HepG2 (cell line): Measurements from ENCODE around the gene CDRT4. TPM values are rescaled to one million over a fixed set of nuclear protein-coding genes. Genes with fewer than 3 reads are reported as not detected.

ENCODE experiments used
- CEBPG ChIP-seq: IDR thresholded peaks from 2 replicates; pipeline ENCODE4 v1.6.1; 2016
- FOXK2 ChIP-seq: fragments of 450-650 bp; IDR thresholded peaks from 2 replicates; pipeline ENCODE4 v1.6.1; 2016
- HDAC2 ChIP-seq: sonication (generic); formaldehyde crosslinking; IDR thresholded peaks from 2 replicates; pipeline ENCODE4 v1.4.0; 2020; ENCODE audit warnings: missing genetic modification reagents
- HOXA9 ChIP-seq: sonication (generic); formaldehyde crosslinking; IDR thresholded peaks from 2 replicates; pipeline ENCODE4 v1.8.1; 2022; ENCODE audit warnings: missing genetic modification reagents, mild to moderate bottlenecking, moderate library complexity, borderline replicate concordance
- KDM6A ChIP-seq: IDR thresholded peaks from 2 replicates; pipeline ENCODE4 v1.6.1; 2016; ENCODE audit warnings: low read depth
- KMT2A ChIP-seq: sonication (generic); formaldehyde crosslinking; IDR thresholded peaks from 2 replicates; pipeline ENCODE4 v1.4.0; 2020; ENCODE audit warnings: missing genetic modification reagents
- MATR3 ChIP-seq: sonication (generic); formaldehyde crosslinking; IDR thresholded peaks from 2 replicates; pipeline ENCODE4 v1.4.0; 2020; ENCODE audit warnings: missing genetic modification reagents
- NFE2 ChIP-seq: sonication (generic); formaldehyde crosslinking; IDR thresholded peaks from 2 replicates; pipeline ENCODE4 v1.4.0; 2020; ENCODE audit warnings: missing genetic modification reagents
- NFIC ChIP-seq: IDR thresholded peaks from 2 replicates; pipeline ENCODE4 v1.6.1; 2012; ENCODE audit warnings: mild to moderate bottlenecking, low read length, inconsistent platforms
- NR2F2 ChIP-seq: IDR thresholded peaks from 2 replicates; pipeline ENCODE4 v1.6.1; 2012; ENCODE audit warnings: low read depth, inconsistent platforms, borderline replicate concordance
- PCBP2 ChIP-seq: fragments of 200-400 bp; formaldehyde crosslinking; optimal IDR thresholded peaks from 2 replicates; pipeline ENCODE3; 2018; ENCODE audit warnings: low read length, low read depth; ENCODE audit not compliant: poor library complexity, severe bottlenecking
- RAD51 ChIP-seq: fragments of 450-650 bp; IDR thresholded peaks from 2 replicates; pipeline ENCODE4 v1.6.1; 2016; ENCODE audit warnings: borderline replicate concordance
- RBFOX2 ChIP-seq: fragments of 200-400 bp; formaldehyde crosslinking; IDR thresholded peaks from 2 replicates; pipeline ENCODE4 v1.6.1; 2017; ENCODE audit warnings: low read depth, mild to moderate bottlenecking, low read length
- TCF7 ChIP-seq: sonication (generic); IDR thresholded peaks from 2 replicates; pipeline ENCODE4 v1.6.1; 2016; ENCODE audit warnings: antibody characterized with exemption, low read depth
- XRCC5 ChIP-seq: fragments of 200-400 bp; formaldehyde crosslinking; optimal IDR thresholded peaks from 2 replicates; pipeline ENCODE3; 2017; ENCODE audit warnings: mild to moderate bottlenecking, low read length
- ZFP90 ChIP-seq: sonication (generic); formaldehyde crosslinking; IDR thresholded peaks from 2 replicates; pipeline ENCODE4 v1.8.0; 2022; ENCODE audit warnings: missing genetic modification reagents, mild to moderate bottlenecking, inconsistent platforms, borderline replicate concordance
- ZNF350 ChIP-seq: sonication (generic); formaldehyde crosslinking; IDR thresholded peaks from 2 replicates; pipeline ENCODE4 v1.4.0; 2020; ENCODE audit warnings: mild to moderate bottlenecking, low read depth, missing genetic modification reagents, borderline replicate concordance
- ZNF557 ChIP-seq: sonication (generic); formaldehyde crosslinking; IDR thresholded peaks from 2 replicates; pipeline ENCODE4 v1.4.0; 2020; ENCODE audit warnings: missing genetic modification reagents
- ZNF768 ChIP-seq: sonication (generic); formaldehyde crosslinking; IDR thresholded peaks from 2 replicates; pipeline ENCODE4 v1.4.0; 2020; ENCODE audit warnings: missing genetic modification reagents
- ZNF772 ChIP-seq: sonication (generic); formaldehyde crosslinking; IDR thresholded peaks from 2 replicates; pipeline ENCODE4 v1.5.0; 2020; ENCODE audit warnings: mild to moderate bottlenecking, missing genetic modification reagents
- polyA plus RNA-seq, 8 experiments: library from polyadenylated mRNA; depleted of rRNA in 3 of 8; stranded (reverse) in 7 of 8; unstranded in 1 of 8; fragments of >200 nt; fragmentation: Illumina TruSeq in 4 of 8; extraction: Trizol in 4 of 8; gene quantifications; 2 replicates each; pipeline versions ENCODE4 v1.2.1 to v1.2.3, GENCODE V29; 2011 to 2016; ENCODE audit warnings: low read depth in 4 of 8, missing spikeins in 1 of 8, mixed read lengths in 1 of 8; ENCODE audit not compliant: insufficient read depth in 1 of 8
- total RNA-seq, 5 experiments: library from RNA; depleted of rRNA; stranded (reverse); fragments of >200 nt; fragmentation: Illumina TruSeq; extraction: Trizol; gene quantifications; 2 replicates each; pipeline ENCODE4 v1.2.3, GENCODE V29; 2016; ENCODE audit warnings: low read depth in 1 of 5
- TF ChIP-seq, protein P1 (sequence below): sonication (generic); formaldehyde crosslinking; IDR thresholded peaks from 2 replicates; pipeline ENCODE4 v1.8.1; 2022; ENCODE audit warnings: mild to moderate bottlenecking, missing genetic modification reagents
- TF ChIP-seq, protein P2 (sequence below): sonication (generic); formaldehyde crosslinking; IDR thresholded peaks from 2 replicates; pipeline ENCODE4 v1.4.0; 2020; ENCODE audit warnings: missing genetic modification reagents
- TF ChIP-seq, protein P3 (sequence below): sonication (generic); formaldehyde crosslinking; IDR thresholded peaks from 2 replicates; pipeline ENCODE4 v1.4.0; 2020; ENCODE audit warnings: missing genetic modification reagents
- TF ChIP-seq, protein P4 (sequence below): IDR thresholded peaks from 2 replicates; pipeline ENCODE4 v1.6.1; 2016; ENCODE audit warnings: missing compliant biosample characterization, missing genetic modification reagents, borderline replicate concordance
- TF ChIP-seq, protein P5 (sequence below): sonication (generic); formaldehyde crosslinking; IDR thresholded peaks from 2 replicates; pipeline ENCODE4 v1.8.1; 2023; ENCODE audit warnings: mild to moderate bottlenecking, missing genetic modification reagents, borderline replicate concordance

Gene CDRT4
- total and polyA plus RNA-seq, 2 of the 13 experiments (the other 11 are each of a cell fraction or from before 2014, with no cell fraction given): 5.8 to 12.1 TPM

DNA sequence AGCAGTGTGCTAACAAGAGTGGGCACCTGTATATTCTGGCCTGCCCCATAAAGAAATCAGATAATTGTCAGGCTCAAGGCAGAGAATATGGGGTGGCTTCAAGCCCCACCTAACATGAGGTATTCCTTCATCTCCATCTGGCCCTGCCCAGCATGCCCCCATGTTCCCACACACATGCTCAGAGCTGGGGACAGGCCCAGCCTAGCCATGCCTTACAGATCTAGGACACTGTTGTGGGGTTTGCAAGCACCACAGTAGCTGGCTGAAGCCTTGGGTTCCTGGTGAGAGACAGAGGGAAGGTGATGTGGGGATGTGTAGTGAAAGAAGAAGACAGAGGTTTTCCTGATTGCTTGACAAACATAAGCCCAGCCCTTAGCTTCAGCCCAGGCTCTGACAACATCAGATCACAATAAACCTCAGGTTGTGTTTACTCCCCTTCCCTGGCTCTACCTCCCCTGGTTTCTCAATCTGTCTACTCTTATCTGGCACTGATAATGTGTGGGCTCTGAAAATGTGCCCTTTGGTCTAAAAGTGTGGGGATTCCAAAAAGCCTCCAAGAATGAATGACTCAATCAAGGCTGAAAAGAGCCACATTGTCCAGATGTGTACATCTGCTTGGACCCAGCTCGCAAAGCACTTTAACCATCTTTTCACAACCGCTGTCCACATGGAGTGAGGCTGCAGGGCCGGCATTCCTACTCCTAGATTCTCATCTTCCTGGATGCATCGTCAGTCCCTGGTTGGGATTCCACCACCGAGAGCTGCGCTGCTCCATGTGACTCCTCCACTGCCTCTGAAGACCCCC is 34.4 kb downstream of the CDRT4 start (continued):
- TF ChIP-seq, protein P1, sequence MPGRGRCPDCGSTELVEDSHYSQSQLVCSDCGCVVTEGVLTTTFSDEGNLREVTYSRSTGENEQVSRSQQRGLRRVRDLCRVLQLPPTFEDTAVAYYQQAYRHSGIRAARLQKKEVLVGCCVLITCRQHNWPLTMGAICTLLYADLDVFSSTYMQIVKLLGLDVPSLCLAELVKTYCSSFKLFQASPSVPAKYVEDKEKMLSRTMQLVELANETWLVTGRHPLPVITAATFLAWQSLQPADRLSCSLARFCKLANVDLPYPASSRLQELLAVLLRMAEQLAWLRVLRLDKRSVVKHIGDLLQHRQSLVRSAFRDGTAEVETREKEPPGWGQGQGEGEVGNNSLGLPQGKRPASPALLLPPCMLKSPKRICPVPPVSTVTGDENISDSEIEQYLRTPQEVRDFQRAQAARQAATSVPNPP (CRISPR knock-in tag): no peak
- TF ChIP-seq NR2F2 (no peak), PCBP2 (no peak), XRCC5 (peak; percentile 15), HDAC2 (CRISPR knock-in tag) (peak; percentile 89), NFE2 (no peak), KDM6A (CRISPR knock-in tag) (peak; percentile 50; the same call in 1 of the 2 replicates), RBFOX2 (0 out of 2 replicates have a peak, but pooled peaks have one; percentile 29), ZNF768 (CRISPR knock-in tag) (no peak), FOXK2 (no peak), HOXA9 (CRISPR knock-in tag) (no peak), RAD51 (no peak), ZNF772 (CRISPR knock-in tag) (no peak), ZFP90 (no peak), CEBPG (peak; percentile 87), NFIC (peak; percentile 57; the same call in 1 of the 2 replicates), ZNF350 (CRISPR knock-in tag) (no peak), KMT2A (CRISPR knock-in tag) (no peak), MATR3 (no peak), ZNF557 (CRISPR knock-in tag) (0 out of 2 replicates have a peak, but pooled peaks have one; percentile 40), TCF7 (peak; percentile 50; the same call in 1 of the 2 replicates)
- TF ChIP-seq, protein P2, sequence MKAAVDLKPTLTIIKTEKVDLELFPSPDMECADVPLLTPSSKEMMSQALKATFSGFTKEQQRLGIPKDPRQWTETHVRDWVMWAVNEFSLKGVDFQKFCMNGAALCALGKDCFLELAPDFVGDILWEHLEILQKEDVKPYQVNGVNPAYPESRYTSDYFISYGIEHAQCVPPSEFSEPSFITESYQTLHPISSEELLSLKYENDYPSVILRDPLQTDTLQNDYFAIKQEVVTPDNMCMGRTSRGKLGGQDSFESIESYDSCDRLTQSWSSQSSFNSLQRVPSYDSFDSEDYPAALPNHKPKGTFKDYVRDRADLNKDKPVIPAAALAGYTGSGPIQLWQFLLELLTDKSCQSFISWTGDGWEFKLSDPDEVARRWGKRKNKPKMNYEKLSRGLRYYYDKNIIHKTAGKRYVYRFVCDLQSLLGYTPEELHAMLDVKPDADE (CRISPR knock-in tag): no peak
- TF ChIP-seq, protein P3, sequence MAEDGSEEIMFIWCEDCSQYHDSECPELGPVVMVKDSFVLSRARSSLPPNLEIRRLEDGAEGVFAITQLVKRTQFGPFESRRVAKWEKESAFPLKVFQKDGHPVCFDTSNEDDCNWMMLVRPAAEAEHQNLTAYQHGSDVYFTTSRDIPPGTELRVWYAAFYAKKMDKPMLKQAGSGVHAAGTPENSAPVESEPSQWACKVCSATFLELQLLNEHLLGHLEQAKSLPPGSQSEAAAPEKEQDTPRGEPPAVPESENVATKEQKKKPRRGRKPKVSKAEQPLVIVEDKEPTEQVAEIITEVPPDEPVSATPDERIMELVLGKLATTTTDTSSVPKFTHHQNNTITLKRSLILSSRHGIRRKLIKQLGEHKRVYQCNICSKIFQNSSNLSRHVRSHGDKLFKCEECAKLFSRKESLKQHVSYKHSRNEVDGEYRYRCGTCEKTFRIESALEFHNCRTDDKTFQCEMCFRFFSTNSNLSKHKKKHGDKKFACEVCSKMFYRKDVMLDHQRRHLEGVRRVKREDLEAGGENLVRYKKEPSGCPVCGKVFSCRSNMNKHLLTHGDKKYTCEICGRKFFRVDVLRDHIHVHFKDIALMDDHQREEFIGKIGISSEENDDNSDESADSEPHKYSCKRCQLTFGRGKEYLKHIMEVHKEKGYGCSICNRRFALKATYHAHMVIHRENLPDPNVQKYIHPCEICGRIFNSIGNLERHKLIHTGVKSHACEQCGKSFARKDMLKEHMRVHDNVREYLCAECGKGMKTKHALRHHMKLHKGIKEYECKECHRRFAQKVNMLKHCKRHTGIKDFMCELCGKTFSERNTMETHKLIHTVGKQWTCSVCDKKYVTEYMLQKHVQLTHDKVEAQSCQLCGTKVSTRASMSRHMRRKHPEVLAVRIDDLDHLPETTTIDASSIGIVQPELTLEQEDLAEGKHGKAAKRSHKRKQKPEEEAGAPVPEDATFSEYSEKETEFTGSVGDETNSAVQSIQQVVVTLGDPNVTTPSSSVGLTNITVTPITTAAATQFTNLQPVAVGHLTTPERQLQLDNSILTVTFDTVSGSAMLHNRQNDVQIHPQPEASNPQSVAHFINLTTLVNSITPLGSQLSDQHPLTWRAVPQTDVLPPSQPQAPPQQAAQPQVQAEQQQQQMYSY (CRISPR knock-in tag): no peak
- TF ChIP-seq, protein P4, sequence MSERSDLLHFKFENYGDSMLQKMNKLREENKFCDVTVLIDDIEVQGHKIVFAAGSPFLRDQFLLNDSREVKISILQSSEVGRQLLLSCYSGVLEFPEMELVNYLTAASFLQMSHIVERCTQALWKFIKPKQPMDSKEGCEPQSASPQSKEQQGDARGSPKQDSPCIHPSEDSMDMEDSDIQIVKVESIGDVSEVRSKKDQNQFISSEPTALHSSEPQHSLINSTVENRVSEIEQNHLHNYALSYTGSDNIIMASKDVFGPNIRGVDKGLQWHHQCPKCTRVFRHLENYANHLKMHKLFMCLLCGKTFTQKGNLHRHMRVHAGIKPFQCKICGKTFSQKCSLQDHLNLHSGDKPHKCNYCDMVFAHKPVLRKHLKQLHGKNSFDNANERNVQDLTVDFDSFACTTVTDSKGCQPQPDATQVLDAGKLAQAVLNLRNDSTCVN (CRISPR knock-in tag): no peak
- TF ChIP-seq, protein P5, sequence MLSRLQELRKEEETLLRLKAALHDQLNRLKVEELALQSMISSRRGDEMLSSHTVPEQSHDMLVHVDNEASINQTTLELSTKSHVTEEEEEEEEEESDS (CRISPR knock-in tag): no peak
